Measurements from ENCODE around the gene HSPA9. TPM values are rescaled to one million over a fixed set of nuclear protein-coding genes. Genes with fewer than 3 reads are reported as not detected.

HSPA9 gene
- total and polyA plus RNA-seq, 9 of the 15 experiments (the other 6 are each of a cell fraction or from before 2014, with no cell fraction given): 195 to 583 (median 514) TPM

DNA sequence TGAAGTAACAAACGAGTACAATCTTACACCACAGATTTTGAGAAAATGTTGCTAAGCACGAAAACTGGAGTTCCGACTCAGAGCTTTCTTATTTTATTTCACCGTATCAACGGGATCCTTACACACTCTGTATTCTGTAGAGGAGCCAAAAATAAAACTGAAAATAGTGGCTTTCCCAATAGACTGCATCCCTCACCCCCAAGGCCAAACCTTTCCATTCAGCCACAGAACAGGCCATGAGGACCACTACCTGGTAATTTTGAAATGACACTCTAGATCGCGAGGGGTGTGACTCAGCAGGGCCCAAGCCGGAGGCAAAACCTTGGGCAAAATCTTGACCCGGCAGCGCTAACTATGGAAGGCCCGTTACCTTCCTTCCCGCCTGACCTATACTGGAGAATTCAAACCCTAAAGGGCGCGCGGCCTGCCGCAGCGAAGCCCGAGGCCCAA is 432 bp downstream of the HSPA9 start (continued):
- TF ChIP-seq ZNF436 (CRISPR knock-in tag; IDR thresholded peaks at IDR 0.05) (no peak), HDAC2 (IDR thresholded peaks at IDR 0.05) (no peak), ZZZ3 (IDR thresholded peaks at IDR 0.05) (no peak), LARP7 (IDR thresholded peaks at IDR 0.05) (no peak), RFX1 (IDR thresholded peaks at IDR 0.05) (no peak), HNRNPK (IDR thresholded peaks at IDR 0.05; ENCODE audit: low read depth, low read length, poor library complexity, severe bottlenecking) (no peak), NR2C2 (CRISPR knock-in tag; IDR thresholded peaks at IDR 0.05) (0 out of 2 replicates have a peak, but pooled peaks have one; percentile 55), NR2C2 (tag; IDR thresholded peaks at IDR 0.05) (no peak), SP1 (CRISPR knock-in tag; IDR thresholded peaks at IDR 0.05) (no peak), CBX3 (IDR thresholded peaks at IDR 0.05; ENCODE audit: borderline replicate concordance in 1 of 2, low read length in 2 of 2) (no peak), CBFA2T3 (IDR thresholded peaks at IDR 0.05) (no peak), SMAD3 (CRISPR knock-in tag; conservative IDR thresholded peaks at IDR 0.05) (no peak), L3MBTL2 (IDR thresholded peaks at IDR 0.05) (no peak), FOS (IDR thresholded peaks at IDR 0.05; ENCODE audit: extremely low read depth, insufficient read length) (no peak), TBL1XR1 (IDR thresholded peaks at IDR 0.05; ENCODE audit: low read length in 2 of 2) (0 out of 4 replicates have a peak, but pooled peaks of 1 of the 2 experiments have one; percentile 37), ZNF609 (CRISPR knock-in tag; IDR thresholded peaks at IDR 0.05; ENCODE audit: borderline replicate concordance) (no peak), ZMIZ1 (IDR thresholded peaks at IDR 0.05; ENCODE audit: low read depth in 2 of 2, low read length in 2 of 2) (no peak), ZNF146 (CRISPR knock-in tag; IDR thresholded peaks at IDR 0.05; ENCODE audit: unreplicated experiment) (no peak)
- TF ChIP-seq, protein P1, sequence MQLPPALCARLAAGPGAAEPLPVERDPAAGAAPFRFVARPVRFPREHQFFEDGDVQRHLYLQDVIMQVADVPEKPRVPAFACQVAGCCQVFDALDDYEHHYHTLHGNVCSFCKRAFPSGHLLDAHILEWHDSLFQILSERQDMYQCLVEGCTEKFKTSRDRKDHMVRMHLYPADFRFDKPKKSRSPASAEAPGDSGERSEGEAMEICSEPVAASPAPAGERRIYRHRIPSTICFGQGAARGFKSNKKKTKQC (CRISPR knock-in tag; IDR thresholded peaks at IDR 0.05): no peak; the same call in 1 of the 2 replicates
- TF ChIP-seq, protein P2, sequence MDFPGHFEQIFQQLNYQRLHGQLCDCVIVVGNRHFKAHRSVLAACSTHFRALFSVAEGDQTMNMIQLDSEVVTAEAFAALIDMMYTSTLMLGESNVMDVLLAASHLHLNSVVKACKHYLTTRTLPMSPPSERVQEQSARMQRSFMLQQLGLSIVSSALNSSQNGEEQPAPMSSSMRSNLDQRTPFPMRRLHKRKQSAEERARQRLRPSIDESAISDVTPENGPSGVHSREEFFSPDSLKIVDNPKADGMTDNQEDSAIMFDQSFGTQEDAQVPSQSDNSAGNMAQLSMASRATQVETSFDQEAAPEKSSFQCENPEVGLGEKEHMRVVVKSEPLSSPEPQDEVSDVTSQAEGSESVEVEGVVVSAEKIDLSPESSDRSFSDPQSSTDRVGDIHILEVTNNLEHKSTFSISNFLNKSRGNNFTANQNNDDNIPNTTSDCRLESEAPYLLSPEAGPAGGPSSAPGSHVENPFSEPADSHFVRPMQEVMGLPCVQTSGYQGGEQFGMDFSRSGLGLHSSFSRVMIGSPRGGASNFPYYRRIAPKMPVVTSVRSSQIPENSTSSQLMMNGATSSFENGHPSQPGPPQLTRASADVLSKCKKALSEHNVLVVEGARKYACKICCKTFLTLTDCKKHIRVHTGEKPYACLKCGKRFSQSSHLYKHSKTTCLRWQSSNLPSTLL (IDR thresholded peaks at IDR 0.05): no peak

Measured in K562 (cell line).